ENCODE results near the gene HOXD10.
A peak's percentile ranks its signal among the peaks of the same experiment; 100 is the strongest.

HOXD10 gene

GRCh38 chr2:176104316-176105077 lies 12.1 kb upstream of the HOXD10 start:
- DNase-seq (ENCODE audit: low read depth, low spot score) = no peak
- H3K27ac ChIP-seq = peak overlapping the region; percentile 98

GRCh38 chr2:176105078-176105729 lies 11.4 kb upstream of the HOXD10 start:
- DNase-seq (ENCODE audit: low read depth, low spot score) = no peak
- H3K27ac ChIP-seq = peak overlapping the region; percentile 98

GRCh38 chr2:176105730-176106580 lies 10.6 kb upstream of the HOXD10 start:
- no peak for DNase-seq (ENCODE audit: low read depth, low spot score)
- peak overlapping the region; percentile 98 for H3K27ac ChIP-seq

DNA sequence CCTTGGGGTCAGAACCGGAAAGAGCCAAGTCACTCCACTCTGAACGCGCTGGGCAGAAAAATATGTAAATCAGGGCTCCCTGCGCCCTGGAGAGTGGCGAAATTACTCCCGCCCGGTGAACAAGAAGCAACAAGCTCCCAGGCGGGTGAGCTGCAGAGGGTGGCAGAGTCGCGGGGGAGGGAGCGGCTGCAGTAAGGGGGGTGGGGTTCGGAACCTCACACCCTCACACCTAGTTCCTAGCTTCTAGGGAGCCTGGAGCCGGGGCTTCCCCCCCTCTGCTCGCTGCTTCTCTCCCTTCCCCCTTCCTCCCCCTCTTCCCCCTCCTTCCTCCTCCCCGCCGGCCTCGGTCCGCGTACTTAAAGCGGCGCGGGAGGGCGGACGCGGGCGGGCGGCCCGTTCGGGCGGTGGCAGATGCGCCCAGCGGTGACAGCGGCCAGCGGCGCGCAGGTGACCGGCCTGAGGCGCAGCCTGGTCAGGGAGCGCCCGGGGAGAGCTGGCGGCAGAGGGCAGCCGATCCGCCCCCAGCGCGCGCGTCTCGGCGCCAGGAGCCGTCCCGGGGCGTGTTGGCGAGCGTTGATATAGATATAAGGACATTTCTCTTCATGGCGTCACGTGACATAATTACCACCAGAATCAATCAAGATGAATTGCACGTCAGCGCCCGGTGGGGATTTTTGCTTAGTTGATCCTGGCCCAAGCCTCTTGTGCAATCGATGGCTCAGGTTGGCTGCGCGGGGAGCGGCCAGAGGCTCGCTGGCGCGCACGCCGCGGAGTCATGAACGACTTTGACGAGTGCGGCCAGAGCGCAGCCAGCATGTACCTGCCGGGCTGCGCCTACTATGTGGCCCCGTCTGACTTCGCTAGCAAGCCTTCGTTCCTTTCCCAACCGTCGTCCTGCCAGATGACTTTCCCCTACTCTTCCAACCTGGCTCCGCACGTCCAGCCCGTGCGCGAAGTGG lies 9.7 kb upstream of the HOXD10 start, which contains the start of gene HOXD11:
Gene HOXD11 (plus strand): TSS at position 700 of the 959 bp plus-strand sequence. CDS start 76 bp downstream, at position 776.
- DNase-seq (ENCODE audit: low read depth, low spot score) = peak; percentile 78
- peak within 1 kb of the TSS; percentile 98 for H3K27ac ChIP-seq

- no peak for DNase-seq (ENCODE audit: low read depth, low spot score)
- H3K27ac ChIP-seq = peak overlapping the region; percentile 98
Observed at GRCh38 chr2:176107731-176108181, 8.8 kb upstream of the HOXD10 start.

DNA sequence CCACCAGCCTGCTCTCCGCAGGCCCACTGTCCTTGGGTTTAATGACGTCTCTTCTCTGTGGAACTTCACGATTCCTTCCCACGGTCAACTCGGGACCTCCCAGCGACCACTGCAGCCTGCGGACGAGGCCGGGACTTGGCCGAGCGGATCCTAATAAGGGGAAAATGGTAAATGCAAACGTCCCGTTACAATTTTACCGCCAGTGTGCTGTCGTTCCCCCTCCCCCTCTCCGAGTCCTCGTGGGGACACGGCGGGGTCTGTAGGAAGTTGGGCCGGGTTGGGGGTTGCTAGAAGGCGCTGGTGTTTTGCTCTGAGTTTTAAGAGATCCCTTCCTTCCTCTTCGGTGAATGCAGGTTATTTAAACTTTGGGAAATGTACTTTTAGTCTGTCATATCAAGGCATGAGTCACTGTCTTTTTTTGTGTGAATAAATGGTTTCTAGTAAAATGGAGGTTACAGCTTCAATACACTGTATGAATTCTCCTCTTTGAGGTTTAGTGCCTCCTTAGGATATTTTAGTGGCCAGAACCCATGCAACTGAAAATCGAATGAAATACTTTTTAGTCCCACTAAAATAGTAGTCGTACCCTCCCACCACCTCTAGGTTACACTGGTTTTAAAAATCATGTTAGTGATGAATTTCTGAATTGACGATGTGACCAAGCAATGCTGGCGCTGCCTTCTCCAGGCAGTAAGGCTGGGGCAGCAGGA lies 7.2 kb upstream of the HOXD10 start:
- DNase-seq (ENCODE audit: low read depth, low spot score) = no peak
- peak overlapping the region; percentile 98 for H3K27ac ChIP-seq

- peak overlapping the region; percentile 98 for H3K27ac ChIP-seq
- DNase-seq (ENCODE audit: low read depth, low spot score) = no peak
Observed at GRCh38 chr2:176109946-176110345, 6.6 kb upstream of the HOXD10 start.

DNA sequence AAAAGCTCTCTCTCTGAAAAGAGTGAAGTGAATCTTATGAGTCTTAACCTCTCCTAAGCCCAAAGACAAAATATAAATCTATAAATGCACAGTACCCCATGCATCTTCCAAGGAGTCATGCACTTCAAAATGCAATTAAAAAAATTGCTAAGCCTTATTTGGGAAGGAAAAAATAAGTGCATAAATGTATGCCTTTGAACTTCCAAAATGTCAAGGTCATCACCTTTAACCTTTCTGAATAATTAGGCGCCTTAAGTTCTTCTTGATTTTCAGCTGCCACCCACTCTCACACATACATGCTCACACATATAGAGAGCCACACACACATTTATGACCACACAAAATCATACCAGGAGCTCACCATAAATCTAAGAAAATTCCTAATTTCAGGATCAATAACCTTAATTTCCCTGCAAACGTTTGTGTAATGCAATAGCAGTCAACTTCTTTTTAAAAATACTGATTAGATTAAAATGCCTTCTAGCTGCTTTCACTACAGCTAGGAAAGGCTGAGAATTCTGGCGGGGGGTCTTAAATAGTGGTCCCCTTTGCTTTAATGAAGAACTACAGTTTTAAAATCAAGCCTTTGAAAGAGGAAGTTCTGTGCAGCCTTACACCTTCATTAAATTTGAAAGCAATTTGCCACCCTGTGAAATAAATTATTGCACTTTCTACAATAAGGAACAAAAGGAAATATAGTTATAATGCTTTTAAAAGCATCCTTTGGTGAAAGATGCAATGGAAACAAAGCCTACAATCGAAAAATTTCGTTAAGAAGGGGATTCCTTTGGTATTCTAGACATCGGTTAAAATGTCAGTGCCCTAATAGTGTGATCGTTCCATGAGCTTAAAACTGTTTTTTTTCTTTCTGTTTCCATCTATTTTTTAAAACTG lies 5.9 kb upstream of the HOXD10 start:
- no peak for DNase-seq (ENCODE audit: low read depth, low spot score)
- H3K27ac ChIP-seq = no peak overlapping the region

DNA sequence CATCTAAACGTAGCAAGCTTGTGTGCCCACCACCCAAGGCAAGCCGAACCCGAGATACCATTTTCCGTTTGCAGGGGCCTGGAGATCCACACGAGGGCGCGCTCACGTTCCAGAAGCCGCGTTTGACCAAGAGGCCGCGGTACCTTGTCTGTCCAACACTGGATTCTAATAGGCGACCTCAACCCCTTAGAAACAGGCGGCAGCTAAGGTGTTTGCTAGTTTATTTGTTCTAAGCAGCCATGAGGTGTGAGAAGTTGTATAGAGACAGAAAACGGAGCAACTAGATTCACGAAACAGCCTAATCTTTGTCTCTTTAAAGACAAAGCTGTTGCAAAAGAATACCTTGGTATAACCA lies 5.3 kb upstream of the HOXD10 start:
- H3K27ac ChIP-seq = no peak overlapping the region
- no peak for DNase-seq (ENCODE audit: low read depth, low spot score)

- DNase-seq (ENCODE audit: low read depth, low spot score) = no peak
Observed at GRCh38 chr2:176111846-176112374, 4.7 kb upstream of the HOXD10 start.

DNA sequence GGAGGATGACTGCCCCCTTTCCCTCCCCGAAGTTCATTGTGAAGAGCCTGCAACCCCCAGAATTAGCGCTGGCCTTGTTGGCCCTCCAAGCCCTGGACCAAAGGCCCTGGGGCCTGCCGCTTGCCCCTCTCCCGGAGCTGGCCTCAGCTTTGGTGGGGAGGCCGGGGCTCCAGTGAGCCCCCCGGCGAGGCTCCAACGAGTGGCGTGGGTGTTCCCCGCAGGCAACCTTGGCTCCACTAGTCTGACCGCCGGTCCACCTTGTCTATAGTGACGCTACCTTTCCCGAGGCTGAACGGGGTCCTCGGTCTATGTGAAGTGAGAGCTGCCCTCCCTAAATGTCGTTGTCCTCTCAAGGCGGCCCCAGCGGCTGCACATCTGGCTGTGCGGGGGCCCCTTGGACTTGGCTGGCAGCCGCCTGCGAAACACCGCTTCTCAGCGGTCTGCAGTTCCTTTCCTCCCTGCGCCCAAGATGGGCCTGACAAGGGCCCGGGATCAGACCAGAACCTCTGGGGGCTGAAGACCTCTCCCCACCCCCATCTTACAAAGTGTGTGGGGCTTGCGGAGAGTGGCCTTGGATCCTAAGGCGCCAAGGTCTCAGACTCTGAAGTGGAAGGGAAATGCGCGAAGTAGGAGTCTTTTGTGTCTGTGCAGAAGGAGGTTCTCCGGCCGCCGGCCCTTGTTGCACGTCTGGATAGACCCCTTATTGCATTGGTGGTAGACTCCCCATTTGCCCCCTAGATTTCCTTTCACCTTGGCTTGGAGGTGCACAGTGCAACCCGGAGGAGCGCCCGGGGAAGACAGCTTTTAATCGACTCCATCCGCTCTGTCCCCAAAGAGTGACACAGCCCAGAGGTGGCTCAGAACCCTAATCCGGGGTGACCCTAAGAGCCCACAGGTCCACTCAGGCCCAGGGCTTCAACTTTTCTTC lies 3.9 kb upstream of the HOXD10 start:
- H3K27ac ChIP-seq = no peak overlapping the region
- DNase-seq (ENCODE audit: low read depth, low spot score) = no peak

More at GRCh38 chr2:176111846-176112374, 4.7 kb upstream of the HOXD10 start:
- H3K27ac ChIP-seq = no peak overlapping the region

- DNase-seq (ENCODE audit: low read depth, low spot score) = no peak
Observed at GRCh38 chr2:176114120-176114929, 2.3 kb upstream of the HOXD10 start.

GRCh38 chr2:176114930-176115625 lies 1.5 kb upstream of the HOXD10 start:
- peak overlapping the region; percentile 54 for H3K27ac ChIP-seq

More at GRCh38 chr2:176114120-176114929, 2.3 kb upstream of the HOXD10 start:
- peak overlapping the region; percentile 54 for H3K27ac ChIP-seq

GRCh38 chr2:176117162-176117822 lies 714 bp downstream of the HOXD10 start:
- DNase-seq (ENCODE audit: low read depth, low spot score) = no peak
- peak overlapping the region; percentile 54 for H3K27ac ChIP-seq

More at GRCh38 chr2:176114930-176115625, 1.5 kb upstream of the HOXD10 start:
- no peak for DNase-seq (ENCODE audit: low read depth, low spot score)
